Mesothelial cell of epicardium (in vitro differentiated cells): ENCODE measurements around the gene TSC22D1. TPM values are rescaled to one million over a fixed set of nuclear protein-coding genes. Genes with fewer than 3 reads are reported as not detected.

Experiments used
- DNase-seq, 2 experiments: peaks; one replicate each; pipeline ENCODE4 v3.0.0; 2021; ENCODE audit warnings: low spot score in 2 of 2; ENCODE audit not compliant: unreplicated experiment in 2 of 2
- H3K27ac Mint-ChIP-seq: 2 replicates; pipeline ENCODE4 v1.8.0; 2021; ENCODE audit warnings: mixed read lengths
- H3K27me3 Mint-ChIP-seq: 2 replicates; pipeline ENCODE4 v1.8.0; 2021; ENCODE audit warnings: low read depth, mixed read lengths
- H3K36me3 Mint-ChIP-seq: 2 replicates; pipeline ENCODE4 v1.8.0; 2021; ENCODE audit warnings: mixed read lengths
- H3K4me1 Mint-ChIP-seq: 2 replicates; pipeline ENCODE4 v1.8.0; 2021; ENCODE audit warnings: mixed read lengths
- H3K4me3 Mint-ChIP-seq: 2 replicates; pipeline ENCODE4 v1.8.0; 2021; ENCODE audit warnings: mild to moderate bottlenecking, moderate library complexity, mixed read lengths
- H3K9me3 Mint-ChIP-seq: 2 replicates; pipeline ENCODE4 v1.8.0; 2021; ENCODE audit warnings: mixed read lengths
- CTCF ChIP-seq: fragments of 200-600 bp; sonication (generic); IDR thresholded peaks from one replicate; pipeline ENCODE4 v1.5.0; 2021; ENCODE audit warnings: antibody characterized with exemption; ENCODE audit not compliant: unreplicated experiment
- total RNA-seq: library from RNA; stranded (reverse); gene quantifications from 3 replicates; pipeline ENCODE4 v1.2.1, GENCODE V29; 2021

TSC22D1 gene
- total RNA-seq: 98.8 to 103 TPM (median 99.5 TPM) in 3 replicates

GRCh38 chr13:44575741-44576350 lies at the start of gene TSC22D1:
Gene TSC22D1 (minus strand): TSS chr13:44576330. CDS start chr13:44576074, 256 bp downstream.
- DNase-seq: peak in 1 of 2 experiments; percentile 62
- peaks cover 4% of the 10 kb centered on the region for H3K36me3 Mint-ChIP-seq
- H3K4me1 Mint-ChIP-seq: peaks cover 59% of the 10 kb centered on the region
- peak within 1 kb of the TSS; percentile 96 for H3K4me3 Mint-ChIP-seq
- no peaks in the 10 kb centered on the region for H3K9me3 Mint-ChIP-seq
- H3K27me3 Mint-ChIP-seq: no peaks in the 10 kb centered on the region
- peak within 1 kb of the TSS; percentile 93 for H3K27ac Mint-ChIP-seq
- no peak for TF ChIP-seq CTCF

GRCh38 chr13:44622708-44623107 lies 46.6 kb upstream of the TSC22D1 start:
- Mint-ChIP-seq H3K27ac (no peak overlapping the region), H3K27me3 (no peaks in the 10 kb centered on the region), H3K4me1 (peaks cover 2% of the 10 kb centered on the region), H3K9me3 (no peaks in the 10 kb centered on the region), H3K4me3 (no peak overlapping the region), H3K36me3 (no peaks in the 10 kb centered on the region)
- no peak for TF ChIP-seq CTCF
- no peak for DNase-seq

GRCh38 chr13:44622261-44622660 lies 46.1 kb upstream of the TSC22D1 start:
- no peaks in the 10 kb centered on the region for H3K27me3 Mint-ChIP-seq
- TF ChIP-seq CTCF: no peak
- no peak overlapping the region for H3K4me3 Mint-ChIP-seq
- no peak for DNase-seq
- no peaks in the 10 kb centered on the region for H3K9me3 Mint-ChIP-seq
- H3K36me3 Mint-ChIP-seq: no peaks in the 10 kb centered on the region
- peaks cover 2% of the 10 kb centered on the region for H3K4me1 Mint-ChIP-seq
- no peak overlapping the region for H3K27ac Mint-ChIP-seq

- Mint-ChIP-seq H3K4me1 (peaks cover 2% of the 10 kb centered on the region), H3K9me3 (no peaks in the 10 kb centered on the region), H3K27ac (no peak overlapping the region), H3K36me3 (no peaks in the 10 kb centered on the region), H3K27me3 (no peaks in the 10 kb centered on the region), H3K4me3 (no peak overlapping the region)
- TF ChIP-seq CTCF: no peak
- DNase-seq: no peak
These were observed 43.9 kb upstream of the TSC22D1 start for GRCh38 chr13:44620057-44620456.

- H3K4me1 Mint-ChIP-seq: peaks cover 2% of the 10 kb centered on the region
- H3K9me3 Mint-ChIP-seq: no peaks in the 10 kb centered on the region
- DNase-seq: no peak
- no peak overlapping the region for H3K4me3 Mint-ChIP-seq
- TF ChIP-seq CTCF: no peak
- H3K36me3 Mint-ChIP-seq: no peaks in the 10 kb centered on the region
- no peaks in the 10 kb centered on the region for H3K27me3 Mint-ChIP-seq
- no peak overlapping the region for H3K27ac Mint-ChIP-seq
These were observed 43.5 kb upstream of the TSC22D1 start for GRCh38 chr13:44619651-44620050.
